GM21528 (cell line): Measurements from ENCODE around the gene PPP1R13B.
A peak's percentile ranks its signal among the peaks of the same experiment; 100 is the strongest.

ENCODE experiments used
- ATAC-seq: cut with Tn5 transposase; IDR thresholded peaks from one replicate; pipeline ENCODE4 v1.9.1; 2021; ENCODE audit warnings: mild to moderate bottlenecking, moderate library complexity; ENCODE audit not compliant: unreplicated experiment, low FRiP score

The PPP1R13B gene

GRCh38 chr14:103881268-103882201 is 34.2 kb upstream of the PPP1R13B start:
- ATAC-seq, result no peak

DNA sequence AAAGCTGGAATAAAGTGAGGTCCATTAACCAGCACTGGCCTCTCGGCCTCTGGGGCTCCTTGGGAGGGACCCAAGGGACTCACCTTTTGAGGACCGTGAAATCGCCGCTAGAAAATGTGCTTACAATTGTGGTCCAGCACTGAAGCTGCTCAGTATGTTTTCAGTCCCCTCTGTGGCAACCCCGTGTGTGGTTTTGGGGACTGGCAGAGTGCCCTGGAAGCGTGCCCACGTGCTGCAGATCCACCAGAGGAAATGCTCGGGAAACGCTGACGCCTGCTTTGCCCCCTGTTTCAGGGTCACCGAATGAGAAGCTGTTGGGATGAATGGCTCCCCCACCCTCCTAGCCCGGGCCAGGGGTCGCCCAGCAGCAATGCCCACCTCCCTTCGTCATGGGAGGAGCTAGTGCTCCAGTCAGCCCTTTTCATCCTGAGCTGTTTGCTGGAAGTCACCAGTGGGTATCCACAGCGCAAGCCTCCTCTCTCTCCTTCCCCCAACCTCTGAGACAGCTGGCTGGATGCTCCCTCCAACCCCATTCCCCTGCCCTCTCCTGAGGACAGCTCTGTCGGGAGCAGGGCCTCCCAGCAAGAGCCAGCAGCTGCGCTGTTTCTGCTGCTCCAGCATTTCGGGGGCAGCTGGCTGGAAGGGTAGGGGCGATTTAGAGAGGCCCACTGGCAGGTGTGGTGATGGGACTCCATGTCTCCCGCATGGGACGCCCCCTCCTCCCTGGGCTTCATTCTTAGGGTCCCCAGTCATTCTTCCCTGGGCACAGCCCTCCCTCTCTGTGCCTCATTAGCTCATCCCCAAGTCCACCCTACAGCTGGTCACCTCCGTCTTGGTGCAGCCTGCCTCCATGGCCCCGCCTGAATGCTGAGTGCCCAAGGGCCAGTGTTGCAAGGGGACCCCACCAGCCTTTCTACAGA is 33.2 kb upstream of the PPP1R13B start:
- no peak for ATAC-seq

DNA sequence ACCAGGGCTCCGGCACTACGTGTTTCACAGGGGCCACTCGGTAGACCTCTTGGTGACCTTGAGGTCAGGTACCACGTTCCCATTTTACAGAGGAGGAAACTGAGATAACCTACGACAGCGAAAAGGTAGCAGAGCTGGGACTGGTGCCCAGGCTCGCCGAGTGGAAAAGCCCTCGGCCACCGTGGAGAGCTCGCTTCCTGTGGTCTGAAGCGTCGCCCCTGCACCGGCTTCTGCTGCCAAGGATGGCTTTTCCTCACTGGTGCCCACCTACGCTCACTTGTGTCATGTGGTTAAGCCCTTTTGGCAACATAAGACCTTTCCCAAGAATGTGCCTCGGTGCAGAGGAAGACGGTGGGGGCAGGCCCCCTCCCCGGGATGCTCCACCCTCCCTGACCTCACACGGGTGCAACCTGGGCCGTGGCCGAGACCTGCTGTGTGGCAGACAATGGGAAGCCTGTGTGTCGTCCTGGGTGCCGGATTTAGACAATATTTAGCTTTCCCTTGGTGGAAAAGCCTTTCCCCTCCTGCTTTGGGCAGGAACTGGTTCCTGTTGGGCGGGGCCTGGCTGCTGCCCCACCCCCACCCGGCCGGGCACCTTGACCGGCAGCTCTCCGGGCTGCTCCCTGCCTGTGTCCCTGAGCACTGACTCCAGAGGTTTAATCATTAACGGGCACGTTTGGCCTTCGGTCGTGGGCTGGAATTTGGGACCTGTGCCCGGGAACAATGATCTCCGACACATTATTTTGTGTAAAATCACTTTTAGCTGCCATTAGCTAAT is 32.4 kb upstream of the PPP1R13B start:
- ATAC-seq, result no peak

DNA sequence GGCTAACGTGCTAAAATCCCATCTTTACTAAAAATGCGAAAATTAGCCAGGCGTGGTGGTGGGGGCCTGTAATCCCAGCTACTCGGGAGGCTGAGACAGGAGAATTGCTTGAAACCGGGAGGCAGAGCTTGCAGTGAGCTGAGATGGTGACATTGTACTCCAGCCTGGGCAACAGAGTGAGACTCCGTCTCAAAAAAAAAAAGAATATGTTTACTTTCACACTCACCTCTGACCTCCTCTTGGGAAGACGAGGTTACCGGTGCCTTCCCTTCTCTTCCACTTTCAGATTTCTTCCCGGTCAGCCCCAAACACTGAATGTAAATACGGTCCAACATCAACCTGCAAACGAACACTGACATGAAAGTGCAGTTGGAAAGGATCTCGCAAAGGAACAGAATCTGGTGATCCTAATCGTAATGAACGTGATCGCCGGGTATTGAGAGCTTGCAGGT is 31.8 kb upstream of the PPP1R13B start:
- ATAC-seq, result no peak

GRCh38 chr14:103878180-103878579 is 30.8 kb upstream of the PPP1R13B start:
- ATAC-seq, result no peak

GRCh38 chr14:103875010-103875409 is 27.6 kb upstream of the PPP1R13B start:
- ATAC-seq, result no peak

GRCh38 chr14:103872481-103873113 is 25.2 kb upstream of the PPP1R13B start:
- ATAC-seq, result peak; percentile 14

DNA sequence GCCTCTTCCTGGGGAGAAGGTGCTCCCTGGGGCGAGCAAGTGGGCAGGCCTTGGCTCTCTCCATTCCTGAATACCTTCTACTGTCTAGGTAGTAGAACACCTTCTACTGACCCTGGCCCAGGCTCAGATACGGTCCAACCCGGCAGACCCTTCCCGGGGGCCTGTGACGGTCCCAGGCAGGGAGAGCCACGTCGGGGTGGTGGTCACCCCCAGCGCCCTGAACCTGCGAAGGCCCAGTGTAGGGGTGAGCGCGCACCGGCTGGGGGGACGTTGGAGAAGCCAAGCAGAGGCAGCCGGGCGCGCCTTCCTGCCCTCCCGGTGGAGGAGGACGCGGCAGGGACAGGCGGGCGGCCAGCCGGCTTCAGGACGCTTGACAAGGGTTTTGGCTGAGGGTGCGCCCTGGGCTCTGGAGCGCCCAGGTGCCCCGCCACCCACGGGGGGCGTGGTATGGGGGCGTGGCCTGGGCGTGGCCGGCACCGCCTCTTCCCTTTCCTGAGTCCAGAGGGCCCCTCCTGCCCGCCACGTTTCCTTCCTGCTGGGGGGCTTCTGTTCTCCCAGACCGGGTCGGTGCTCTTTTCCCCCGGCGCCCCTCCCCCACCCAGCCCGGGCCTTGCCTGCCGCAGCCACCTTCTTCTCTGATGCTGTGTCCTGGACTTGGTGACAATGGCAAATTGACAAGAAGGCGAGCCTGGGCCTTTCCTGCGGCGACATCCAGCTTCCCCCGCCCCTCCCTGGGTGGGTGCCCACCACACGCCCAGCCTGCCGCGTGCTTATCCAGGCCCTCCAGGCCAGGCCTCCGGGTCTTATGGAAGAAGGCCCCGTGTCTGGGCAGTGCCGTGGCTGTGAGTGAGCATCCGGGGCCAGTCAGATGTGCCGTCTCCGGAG is 24.5 kb upstream of the PPP1R13B start:
- ATAC-seq, result peak; percentile 82

- no peak for ATAC-seq
These were observed 23.7 kb upstream of the PPP1R13B start for GRCh38 chr14:103870891-103871595.

DNA sequence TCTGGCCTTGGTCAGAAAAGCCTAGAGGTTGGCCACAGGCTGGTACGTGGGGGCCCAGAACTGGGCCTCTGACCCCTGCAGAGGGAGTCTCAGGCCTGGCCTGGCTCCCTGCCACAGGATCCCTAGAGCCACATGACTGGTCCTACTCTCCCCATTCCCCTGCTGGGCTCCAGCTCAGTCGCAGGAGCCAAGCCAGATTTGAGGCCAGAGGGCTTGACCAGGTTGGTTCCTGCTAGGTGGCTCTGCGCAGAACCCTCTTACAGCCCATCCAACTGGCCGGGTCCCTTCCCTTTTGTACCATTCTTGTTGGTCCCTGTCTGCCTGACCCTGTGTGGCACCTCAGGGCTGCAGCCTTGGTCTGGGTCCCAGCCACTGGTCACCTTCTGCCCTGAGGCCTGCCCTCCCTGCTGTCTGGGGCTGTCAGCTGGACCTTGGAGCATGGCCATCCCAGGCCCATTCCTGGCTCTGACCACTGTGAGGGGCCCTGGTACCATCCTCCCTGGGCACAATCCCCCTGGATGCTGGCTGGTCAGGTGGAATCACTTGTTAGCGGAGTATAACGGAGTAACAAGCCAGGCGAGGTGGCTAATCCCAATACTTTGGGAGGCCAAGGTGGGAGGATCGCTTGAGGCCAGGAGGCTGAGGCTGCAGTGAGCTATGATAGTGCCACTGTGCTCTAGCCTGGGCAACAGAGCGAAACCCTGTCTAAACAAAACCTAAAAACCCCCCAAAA is 22.9 kb upstream of the PPP1R13B start:
- ATAC-seq, result no peak

DNA sequence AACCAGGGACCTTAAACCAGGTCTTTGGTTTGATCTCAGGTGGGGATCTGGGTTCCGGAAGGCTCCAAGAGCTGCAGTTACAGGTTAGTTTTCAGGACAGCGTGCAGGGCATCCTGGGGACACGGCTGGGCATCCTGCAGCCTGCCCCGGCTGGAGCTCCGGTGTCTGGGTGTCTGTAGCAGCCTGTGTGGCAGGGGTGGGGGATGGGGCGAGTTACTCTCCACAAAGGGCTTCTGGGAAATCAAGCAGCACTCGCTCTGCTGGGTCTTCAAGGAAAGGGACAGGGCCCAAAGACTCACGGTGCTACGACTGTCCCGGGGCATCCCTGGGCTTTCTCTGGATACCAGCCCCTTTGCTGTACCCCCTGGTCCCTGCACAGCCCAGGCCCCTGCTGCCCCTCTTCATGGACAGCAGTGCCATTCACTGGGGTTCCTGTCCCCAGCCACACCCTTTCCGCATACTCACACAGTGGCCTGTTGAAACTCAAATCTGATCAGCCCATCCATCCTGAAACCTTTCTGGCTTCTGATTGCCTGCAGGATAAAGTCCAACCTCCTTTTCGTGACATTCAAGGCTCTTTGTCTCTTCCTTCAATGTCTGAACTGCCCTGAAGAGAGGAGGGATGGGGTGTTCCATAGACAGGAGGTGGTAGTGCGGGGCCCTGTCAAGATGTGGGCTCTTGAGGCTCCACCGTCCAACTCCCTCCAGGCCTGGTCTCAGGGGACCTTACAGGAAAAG is 22.2 kb upstream of the PPP1R13B start:
- no peak for ATAC-seq

- no peak for ATAC-seq
These were observed 21.0 kb upstream of the PPP1R13B start for GRCh38 chr14:103868242-103868897.

DNA sequence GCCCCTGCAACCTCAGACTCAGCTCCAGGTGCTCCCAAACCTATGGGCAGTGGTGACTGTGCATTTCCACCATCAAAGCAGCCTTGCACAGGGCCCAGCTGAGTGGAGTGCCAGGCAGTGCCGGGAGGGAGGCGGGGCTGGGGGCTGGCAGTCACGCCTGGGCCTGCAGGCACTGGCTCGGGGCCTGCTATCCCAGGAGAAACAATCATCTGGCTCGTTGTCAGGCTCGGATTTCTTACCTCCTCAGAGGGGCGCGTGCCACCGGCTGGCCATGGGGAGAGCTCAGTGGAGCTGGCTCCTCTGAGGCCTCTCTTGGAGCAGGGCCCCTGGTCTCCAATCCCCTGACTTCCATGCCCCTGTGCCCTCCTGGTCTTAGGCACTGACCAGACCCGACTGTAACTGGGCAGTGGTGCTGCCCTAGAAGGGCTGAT is 20.2 kb upstream of the PPP1R13B start:
- no peak for ATAC-seq

GRCh38 chr14:103867020-103867419 is 19.6 kb upstream of the PPP1R13B start:
- ATAC-seq, result no peak

DNA sequence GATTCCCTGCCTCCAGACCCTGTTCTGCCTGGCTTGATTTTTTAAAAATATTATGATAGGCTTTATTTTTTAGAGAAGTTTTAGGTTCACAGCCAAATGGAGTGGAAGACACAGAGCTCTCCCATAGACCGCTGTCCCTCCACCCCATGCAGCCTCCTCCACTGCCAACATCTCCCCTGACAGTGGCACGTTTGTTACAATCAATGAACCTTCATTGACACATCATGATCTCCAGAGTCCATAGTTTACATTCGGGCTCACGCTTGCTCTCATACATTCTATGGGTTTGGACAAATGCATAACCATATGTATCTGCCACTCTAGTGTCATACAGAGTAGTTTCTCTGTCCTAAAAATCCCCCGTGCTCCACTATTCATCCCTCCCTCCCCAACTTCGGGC is 15.9 kb upstream of the PPP1R13B start:
- ATAC-seq, result no peak

DNA sequence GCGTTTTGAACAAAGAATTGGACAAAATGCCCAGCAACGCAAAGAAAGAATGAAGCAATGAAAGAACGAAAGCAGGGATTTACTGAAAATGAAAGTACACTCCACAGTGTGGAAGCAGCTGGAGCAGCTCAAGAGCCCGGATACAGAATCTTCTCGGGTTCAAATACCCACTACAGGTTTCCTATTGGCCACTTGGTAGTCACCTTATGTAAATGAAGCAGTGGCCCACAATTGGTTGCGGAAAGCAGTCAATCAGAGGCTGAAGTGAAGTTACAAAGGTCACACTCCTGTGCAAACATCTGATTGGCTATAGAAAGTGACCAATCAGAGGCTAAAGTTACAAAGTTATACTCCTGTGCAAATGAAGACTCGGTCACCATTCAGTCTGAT is 15.0 kb upstream of the PPP1R13B start:
- no peak for ATAC-seq
